Measurements from ENCODE around the gene P2RY4.

- TF ChIP-seq SPI1 (IDR thresholded peaks at IDR 0.05; ENCODE audit: borderline replicate concordance, insufficient read depth, low read depth, low read length) (no peak), CTCF (IDR thresholded peaks at IDR 0.05 in 2 of 3, conservative IDR thresholded peaks at IDR 0.05 in 1 of 3; ENCODE audit: control insufficient read depth in 2 of 3, extremely low read depth in 1 of 3, insufficient read depth in 1 of 3, low read depth in 3 of 3, low read length in 3 of 3) (no peak), POLR2AphosphoS5 (IDR thresholded peaks at IDR 0.05; ENCODE audit: low read length) (peak; percentile 80), FOXK2 (IDR thresholded peaks at IDR 0.05) (no peak), YY1 (IDR thresholded peaks at IDR 0.05; ENCODE audit: low read depth, low read length) (no peak), CEBPB (IDR thresholded peaks at IDR 0.05; ENCODE audit: borderline replicate concordance in 1 of 2, low read depth in 2 of 2, low read length in 2 of 2) (no peak), SMARCA5 (IDR thresholded peaks at IDR 0.05) (no peak), RAD21 (IDR thresholded peaks at IDR 0.05; ENCODE audit: insufficient read depth, low read depth, low read length) (no peak), ZNF24 (IDR thresholded peaks at IDR 0.05) (no peak), HDAC2 (IDR thresholded peaks at IDR 0.05) (no peak)
Observed at GRCh38 chrX:70289793-70290770, 30.1 kb upstream of the P2RY4 start, which contains the start of the genes KIF4A and PDZD11.
